IPS-NIHi11 (cell line): Measurements from ENCODE around the gene CTTNBP2.

Experiments
- DNase-seq: peaks from one replicate; pipeline ENCODE4 v3.0.0; 2012; ENCODE audit warnings: mixed read lengths, low spot score

CTTNBP2 gene

GRCh38 chr7:117825132-117825531 is 48.1 kb downstream of the CTTNBP2 start:
- DNase-seq: no peak

GRCh38 chr7:117824592-117824991 is 48.6 kb downstream of the CTTNBP2 start:
- DNase-seq: no peak

GRCh38 chr7:117819558-117819957 is 53.7 kb downstream of the CTTNBP2 start:
- DNase-seq: no peak

GRCh38 chr7:117818232-117818631 is 55.0 kb downstream of the CTTNBP2 start:
- no peak for DNase-seq

- DNase-seq: no peak
These were observed 56.5 kb downstream of the CTTNBP2 start for GRCh38 chr7:117816727-117817126.

GRCh38 chr7:117811696-117812095 is 61.5 kb downstream of the CTTNBP2 start:
- no peak for DNase-seq

GRCh38 chr7:117810642-117811512 is 62.4 kb downstream of the CTTNBP2 start:
- DNase-seq: peak; percentile 30

GRCh38 chr7:117809958-117810357 is 63.3 kb downstream of the CTTNBP2 start:
- DNase-seq: no peak

- DNase-seq: no peak
These were observed 64.1 kb downstream of the CTTNBP2 start for GRCh38 chr7:117808910-117809705.

GRCh38 chr7:117808341-117808757 is 64.9 kb downstream of the CTTNBP2 start:
- DNase-seq: no peak

GRCh38 chr7:117807676-117808075 is 65.6 kb downstream of the CTTNBP2 start:
- no peak for DNase-seq

GRCh38 chr7:117806011-117806410 is 67.2 kb downstream of the CTTNBP2 start:
- DNase-seq: no peak

- no peak for DNase-seq
These were observed 68.0 kb downstream of the CTTNBP2 start for GRCh38 chr7:117805241-117805640.

GRCh38 chr7:117803476-117803875 is 69.8 kb downstream of the CTTNBP2 start:
- DNase-seq: no peak

GRCh38 chr7:117802660-117803059 is 70.6 kb downstream of the CTTNBP2 start:
- no peak for DNase-seq

GRCh38 chr7:117800841-117801240 is 72.4 kb downstream of the CTTNBP2 start:
- no peak for DNase-seq

GRCh38 chr7:117800406-117800805 is 72.8 kb downstream of the CTTNBP2 start:
- no peak for DNase-seq

- DNase-seq: no peak
These were observed 76.4 kb downstream of the CTTNBP2 start for GRCh38 chr7:117796889-117797288.

GRCh38 chr7:117793976-117794375 is 79.3 kb downstream of the CTTNBP2 start:
- no peak for DNase-seq

GRCh38 chr7:117793521-117793920 is 79.7 kb downstream of the CTTNBP2 start:
- DNase-seq: no peak

- DNase-seq: no peak
These were observed 81.1 kb downstream of the CTTNBP2 start for GRCh38 chr7:117791877-117792780.

GRCh38 chr7:117790731-117791130 is 82.5 kb downstream of the CTTNBP2 start:
- DNase-seq: no peak
